HepG2 (cell line): ENCODE measurements around the gene S100P. TPM values are rescaled to one million over a fixed set of nuclear protein-coding genes. Genes with fewer than 3 reads are reported as not detected.

Experiments used
- AGO2 ChIP-seq: fragments of 200-400 bp; formaldehyde crosslinking; optimal IDR thresholded peaks from 2 replicates; pipeline ENCODE3; 2017; ENCODE audit warnings: mild to moderate bottlenecking, low read depth, low read length, moderate library complexity
- CBX5 ChIP-seq: sonication (generic); formaldehyde crosslinking; IDR thresholded peaks from 2 replicates; pipeline ENCODE4 v1.4.0; 2020; ENCODE audit warnings: missing genetic modification reagents, borderline replicate concordance
- MAFK ChIP-seq, 2 experiments: IDR thresholded peaks in 1 of 2; conservative IDR thresholded peaks in 1 of 2; 2 replicates each; pipeline ENCODE4 v1.6.1; 2011; ENCODE audit warnings: improper control_type of control experiment in 2 of 2, low read length in 2 of 2
- NFE2L2 ChIP-seq: fragments of 150-350 bp; IDR thresholded peaks from 2 replicates; pipeline ENCODE4 v1.6.1; 2014; ENCODE audit warnings: low read length
- POLR2A ChIP-seq, 2 experiments: IDR thresholded peaks; 2 replicates each; pipeline ENCODE4 v1.6.1; 2011; ENCODE audit warnings: low read depth in 2 of 2, low read length in 2 of 2, mild to moderate bottlenecking in 1 of 2, moderate library complexity in 1 of 2; ENCODE audit not compliant: insufficient read depth in 1 of 2
- RBM22 ChIP-seq: fragments of 200-400 bp; formaldehyde crosslinking; optimal IDR thresholded peaks from 2 replicates; pipeline ENCODE3; 2017; ENCODE audit warnings: mild to moderate bottlenecking, low read length, moderate library complexity
- SOX6 ChIP-seq, 2 experiments: fragments of 450-650 bp in 1 of 2; sonication (generic) in 1 of 2; formaldehyde crosslinking in 1 of 2; IDR thresholded peaks; 2 replicates each; pipeline versions ENCODE4 v1.4.0 to v1.6.1; 2017 to 2020; ENCODE audit warnings: antibody characterized with exemption in 1 of 2, mild to moderate bottlenecking in 1 of 2, missing genetic modification reagents in 1 of 2
- TBX2 ChIP-seq: sonication (generic); formaldehyde crosslinking; IDR thresholded peaks from 2 replicates; pipeline ENCODE4 v1.5.0; 2020; ENCODE audit warnings: missing genetic modification reagents, mild to moderate bottlenecking, borderline replicate concordance
- ZC3H13 ChIP-seq: sonication (generic); formaldehyde crosslinking; IDR thresholded peaks from 2 replicates; pipeline ENCODE4 v1.8.1; 2023; ENCODE audit warnings: mild to moderate bottlenecking, missing genetic modification reagents, moderate library complexity
- ZNF264 ChIP-seq: sonication (generic); formaldehyde crosslinking; IDR thresholded peaks from 2 replicates; pipeline ENCODE4 v1.4.0; 2020; ENCODE audit warnings: missing genetic modification reagents
- ZNF44 ChIP-seq: sonication (generic); formaldehyde crosslinking; IDR thresholded peaks from 2 replicates; pipeline ENCODE4 v1.5.1; 2020; ENCODE audit warnings: mild to moderate bottlenecking, missing genetic modification reagents
- ZNF564 ChIP-seq: sonication (generic); formaldehyde crosslinking; IDR thresholded peaks from 2 replicates; pipeline ENCODE4 v1.8.1; 2023; ENCODE audit warnings: mild to moderate bottlenecking, missing genetic modification reagents
- ZNF879 ChIP-seq: sonication (generic); formaldehyde crosslinking; IDR thresholded peaks from 2 replicates; pipeline ENCODE4 v1.8.1; 2023; ENCODE audit warnings: missing genetic modification reagents
- polyA plus RNA-seq, 8 experiments: library from polyadenylated mRNA; depleted of rRNA in 3 of 8; stranded (reverse) in 7 of 8; unstranded in 1 of 8; fragments of >200 nt; fragmentation: Illumina TruSeq in 4 of 8; extraction: Trizol in 4 of 8; gene quantifications; 2 replicates each; pipeline versions ENCODE4 v1.2.1 to v1.2.3, GENCODE V29; 2011 to 2016; ENCODE audit warnings: low read depth in 4 of 8, missing spikeins in 1 of 8, mixed read lengths in 1 of 8; ENCODE audit not compliant: insufficient read depth in 1 of 8
- total RNA-seq, 5 experiments: library from RNA; depleted of rRNA; stranded (reverse); fragments of >200 nt; fragmentation: Illumina TruSeq; extraction: Trizol; gene quantifications; 2 replicates each; pipeline ENCODE4 v1.2.3, GENCODE V29; 2016; ENCODE audit warnings: low read depth in 1 of 5
- TF ChIP-seq, protein P1 (sequence below): sonication (generic); formaldehyde crosslinking; IDR thresholded peaks from 2 replicates; pipeline ENCODE4 v1.5.1; 2020; ENCODE audit warnings: mild to moderate bottlenecking, missing genetic modification reagents, moderate library complexity
- TF ChIP-seq, protein P2 (sequence below): IDR thresholded peaks from 2 replicates; pipeline ENCODE4 v1.6.1; 2016; ENCODE audit warnings: mild to moderate bottlenecking, missing biosample characterization, missing genetic modification reagents
- TF ChIP-seq, protein P3 (sequence below): sonication (generic); formaldehyde crosslinking; IDR thresholded peaks from 2 replicates; pipeline ENCODE4 v1.8.1; 2023; ENCODE audit warnings: mild to moderate bottlenecking, moderate library complexity, missing genetic modification reagents
- TF ChIP-seq, protein P4 (sequence below): sonication (generic); formaldehyde crosslinking; IDR thresholded peaks from 2 replicates; pipeline ENCODE4 v1.8.0; 2022; ENCODE audit warnings: missing genetic modification reagents, mild to moderate bottlenecking, borderline replicate concordance
- TF ChIP-seq, protein P5 (sequence below): sonication (generic); formaldehyde crosslinking; IDR thresholded peaks from 2 replicates; pipeline ENCODE4 v1.5.0; 2020; ENCODE audit warnings: mild to moderate bottlenecking, missing genetic modification reagents, borderline replicate concordance

S100P gene
- total and polyA plus RNA-seq, 2 of the 13 experiments (the other 11 are each of a cell fraction or from before 2014, with no cell fraction given) = 278 to 1,649 TPM

DNA sequence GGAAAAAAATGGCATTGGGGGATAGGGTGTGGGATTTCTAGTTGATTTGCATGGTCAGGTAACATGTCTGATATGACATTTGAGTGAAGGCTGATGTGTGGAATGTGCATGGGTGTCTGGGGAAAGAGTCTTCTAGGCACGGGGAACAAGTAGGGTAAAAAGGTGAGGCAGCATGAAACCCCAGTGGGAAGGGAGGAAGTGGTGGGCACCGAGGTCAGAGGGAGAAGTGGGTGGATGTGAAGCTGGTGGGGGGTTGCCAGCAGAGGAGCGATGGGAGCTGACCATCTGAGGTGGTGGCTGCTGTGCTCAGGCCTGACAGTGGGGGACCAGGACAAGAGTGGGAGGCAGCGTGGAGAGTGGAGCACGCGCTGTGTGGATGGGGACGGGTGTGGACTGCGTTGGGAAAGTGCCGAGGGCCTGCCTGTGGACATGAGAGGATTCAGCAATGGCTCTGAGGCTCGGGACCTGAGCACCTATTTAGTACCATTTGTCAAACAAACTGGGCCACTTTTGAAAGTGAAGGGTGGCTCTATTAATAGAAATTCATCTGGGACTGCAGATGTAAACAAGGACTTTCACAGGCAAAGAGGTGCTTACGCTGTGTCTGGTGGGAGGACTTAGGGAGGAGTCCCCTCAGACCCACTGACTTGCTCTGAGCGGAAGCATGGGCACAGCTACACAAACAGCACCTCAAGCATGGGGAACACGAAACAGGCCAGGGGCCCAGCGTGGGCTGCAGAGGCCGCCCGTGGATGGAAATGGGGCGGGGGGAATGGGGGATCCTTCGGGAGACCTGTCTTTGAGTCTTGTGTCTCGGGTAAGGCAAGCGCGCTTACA lies 16.7 kb upstream of the S100P start (continued):
- TF ChIP-seq, protein P1, sequence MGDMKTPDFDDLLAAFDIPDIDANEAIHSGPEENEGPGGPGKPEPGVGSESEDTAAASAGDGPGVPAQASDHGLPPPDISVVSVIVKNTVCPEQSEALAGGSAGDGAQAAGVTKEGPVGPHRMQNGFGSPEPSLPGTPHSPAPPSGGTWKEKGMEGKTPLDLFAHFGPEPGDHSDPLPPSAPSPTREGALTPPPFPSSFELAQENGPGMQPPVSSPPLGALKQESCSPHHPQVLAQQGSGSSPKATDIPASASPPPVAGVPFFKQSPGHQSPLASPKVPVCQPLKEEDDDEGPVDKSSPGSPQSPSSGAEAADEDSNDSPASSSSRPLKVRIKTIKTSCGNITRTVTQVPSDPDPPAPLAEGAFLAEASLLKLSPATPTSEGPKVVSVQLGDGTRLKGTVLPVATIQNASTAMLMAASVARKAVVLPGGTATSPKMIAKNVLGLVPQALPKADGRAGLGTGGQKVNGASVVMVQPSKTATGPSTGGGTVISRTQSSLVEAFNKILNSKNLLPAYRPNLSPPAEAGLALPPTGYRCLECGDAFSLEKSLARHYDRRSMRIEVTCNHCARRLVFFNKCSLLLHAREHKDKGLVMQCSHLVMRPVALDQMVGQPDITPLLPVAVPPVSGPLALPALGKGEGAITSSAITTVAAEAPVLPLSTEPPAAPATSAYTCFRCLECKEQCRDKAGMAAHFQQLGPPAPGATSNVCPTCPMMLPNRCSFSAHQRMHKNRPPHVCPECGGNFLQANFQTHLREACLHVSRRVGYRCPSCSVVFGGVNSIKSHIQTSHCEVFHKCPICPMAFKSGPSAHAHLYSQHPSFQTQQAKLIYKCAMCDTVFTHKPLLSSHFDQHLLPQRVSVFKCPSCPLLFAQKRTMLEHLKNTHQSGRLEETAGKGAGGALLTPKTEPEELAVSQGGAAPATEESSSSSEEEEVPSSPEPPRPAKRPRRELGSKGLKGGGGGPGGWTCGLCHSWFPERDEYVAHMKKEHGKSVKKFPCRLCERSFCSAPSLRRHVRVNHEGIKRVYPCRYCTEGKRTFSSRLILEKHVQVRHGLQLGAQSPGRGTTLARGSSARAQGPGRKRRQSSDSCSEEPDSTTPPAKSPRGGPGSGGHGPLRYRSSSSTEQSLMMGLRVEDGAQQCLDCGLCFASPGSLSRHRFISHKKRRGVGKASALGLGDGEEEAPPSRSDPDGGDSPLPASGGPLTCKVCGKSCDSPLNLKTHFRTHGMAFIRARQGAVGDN = peak; percentile 30; the same call in 1 of the 2 replicates
- TF ChIP-seq, protein P2, sequence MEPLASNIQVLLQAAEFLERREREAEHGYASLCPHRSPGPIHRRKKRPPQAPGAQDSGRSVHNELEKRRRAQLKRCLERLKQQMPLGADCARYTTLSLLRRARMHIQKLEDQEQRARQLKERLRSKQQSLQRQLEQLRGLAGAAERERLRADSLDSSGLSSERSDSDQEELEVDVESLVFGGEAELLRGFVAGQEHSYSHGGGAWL = no peak
- TF ChIP-seq ZNF264 (no peak), RBM22 (peak; percentile 79), ZNF564 (CRISPR knock-in tag) (no peak), SOX6 (IDR thresholded peaks at IDR 0.05) (no peak), SOX6 (CRISPR knock-in tag; IDR thresholded peaks at IDR 0.05) (no peak), POLR2A (IDR thresholded peaks at IDR 0.05; ENCODE audit: insufficient read depth in 1 of 2, low read depth in 2 of 2, low read length in 2 of 2) (peak in 1 of 2 experiments; percentile 50; a peak in 2 of 4 replicates), AGO2 (peak; percentile 73), ZNF44 (CRISPR knock-in tag) (no peak), TBX2 (no peak), CBX5 (CRISPR knock-in tag) (no peak), ZC3H13 (CRISPR knock-in tag) (peak; percentile 57; the same call in 1 of the 2 replicates), NFE2L2 (no peak), ZNF879 (CRISPR knock-in tag) (no peak), MAFK (conservative IDR thresholded peaks at IDR 0.05 in 1 of 2, IDR thresholded peaks at IDR 0.05 in 1 of 2; ENCODE audit: low read length in 2 of 2) (no peak)
- TF ChIP-seq, protein P3, sequence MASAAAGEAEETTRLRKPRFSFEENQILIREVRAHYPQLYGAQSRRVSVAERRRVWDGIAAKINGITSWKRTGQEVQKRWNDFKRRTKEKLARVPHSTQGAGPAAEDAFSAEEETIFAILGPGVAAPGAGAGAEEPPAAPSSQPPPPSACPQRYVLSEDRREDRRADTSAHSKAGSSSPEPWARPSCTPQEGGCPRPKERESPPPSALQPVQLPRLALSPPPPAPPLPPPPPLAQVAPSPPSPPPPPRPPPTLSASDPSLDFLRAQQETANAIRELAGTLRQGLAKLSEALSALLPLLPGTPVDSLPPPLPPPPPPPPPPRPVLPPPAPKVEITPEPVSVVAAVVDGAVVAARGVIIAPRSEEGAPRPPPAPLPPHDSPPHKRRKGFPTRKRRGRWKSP (CRISPR knock-in tag) = no peak
- TF ChIP-seq, protein P4, sequence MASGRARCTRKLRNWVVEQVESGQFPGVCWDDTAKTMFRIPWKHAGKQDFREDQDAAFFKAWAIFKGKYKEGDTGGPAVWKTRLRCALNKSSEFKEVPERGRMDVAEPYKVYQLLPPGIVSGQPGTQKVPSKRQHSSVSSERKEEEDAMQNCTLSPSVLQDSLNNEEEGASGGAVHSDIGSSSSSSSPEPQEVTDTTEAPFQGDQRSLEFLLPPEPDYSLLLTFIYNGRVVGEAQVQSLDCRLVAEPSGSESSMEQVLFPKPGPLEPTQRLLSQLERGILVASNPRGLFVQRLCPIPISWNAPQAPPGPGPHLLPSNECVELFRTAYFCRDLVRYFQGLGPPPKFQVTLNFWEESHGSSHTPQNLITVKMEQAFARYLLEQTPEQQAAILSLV = no peak
- TF ChIP-seq, protein P5, sequence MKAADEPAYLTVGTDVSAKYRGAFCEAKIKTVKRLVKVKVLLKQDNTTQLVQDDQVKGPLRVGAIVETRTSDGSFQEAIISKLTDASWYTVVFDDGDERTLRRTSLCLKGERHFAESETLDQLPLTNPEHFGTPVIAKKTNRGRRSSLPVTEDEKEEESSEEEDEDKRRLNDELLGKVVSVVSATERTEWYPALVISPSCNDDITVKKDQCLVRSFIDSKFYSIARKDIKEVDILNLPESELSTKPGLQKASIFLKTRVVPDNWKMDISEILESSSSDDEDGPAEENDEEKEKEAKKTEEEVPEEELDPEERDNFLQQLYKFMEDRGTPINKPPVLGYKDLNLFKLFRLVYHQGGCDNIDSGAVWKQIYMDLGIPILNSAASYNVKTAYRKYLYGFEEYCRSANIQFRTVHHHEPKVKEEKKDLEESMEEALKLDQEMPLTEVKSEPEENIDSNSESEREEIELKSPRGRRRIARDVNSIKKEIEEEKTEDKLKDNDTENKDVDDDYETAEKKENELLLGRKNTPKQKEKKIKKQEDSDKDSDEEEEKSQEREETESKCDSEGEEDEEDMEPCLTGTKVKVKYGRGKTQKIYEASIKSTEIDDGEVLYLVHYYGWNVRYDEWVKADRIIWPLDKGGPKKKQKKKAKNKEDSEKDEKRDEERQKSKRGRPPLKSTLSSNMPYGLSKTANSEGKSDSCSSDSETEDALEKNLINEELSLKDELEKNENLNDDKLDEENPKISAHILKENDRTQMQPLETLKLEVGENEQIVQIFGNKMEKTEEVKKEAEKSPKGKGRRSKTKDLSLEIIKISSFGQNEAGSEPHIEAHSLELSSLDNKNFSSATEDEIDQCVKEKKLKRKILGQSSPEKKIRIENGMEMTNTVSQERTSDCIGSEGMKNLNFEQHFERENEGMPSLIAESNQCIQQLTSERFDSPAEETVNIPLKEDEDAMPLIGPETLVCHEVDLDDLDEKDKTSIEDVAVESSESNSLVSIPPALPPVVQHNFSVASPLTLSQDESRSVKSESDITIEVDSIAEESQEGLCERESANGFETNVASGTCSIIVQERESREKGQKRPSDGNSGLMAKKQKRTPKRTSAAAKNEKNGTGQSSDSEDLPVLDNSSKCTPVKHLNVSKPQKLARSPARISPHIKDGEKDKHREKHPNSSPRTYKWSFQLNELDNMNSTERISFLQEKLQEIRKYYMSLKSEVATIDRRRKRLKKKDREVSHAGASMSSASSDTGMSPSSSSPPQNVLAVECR (CRISPR knock-in tag) = no peak
